DLD1 (cell line): ENCODE measurements around the gene DNAJA2.

Experiments used
- in situ Hi-C: cut with HindIII; loops from 2 replicates; pipeline ENCODE4 v1.10.0; 2017; ENCODE audit warnings: low sequenced_read_pairs

The DNAJA2 gene

GRCh38 chr16:46929378-46930332 lies 43.8 kb downstream of the DNAJA2 start:
- in situ Hi-C loops: no loop called here

- in situ Hi-C loops: no loop called here
Observed at GRCh38 chr16:46928811-46929210, 44.7 kb downstream of the DNAJA2 start.

DNA sequence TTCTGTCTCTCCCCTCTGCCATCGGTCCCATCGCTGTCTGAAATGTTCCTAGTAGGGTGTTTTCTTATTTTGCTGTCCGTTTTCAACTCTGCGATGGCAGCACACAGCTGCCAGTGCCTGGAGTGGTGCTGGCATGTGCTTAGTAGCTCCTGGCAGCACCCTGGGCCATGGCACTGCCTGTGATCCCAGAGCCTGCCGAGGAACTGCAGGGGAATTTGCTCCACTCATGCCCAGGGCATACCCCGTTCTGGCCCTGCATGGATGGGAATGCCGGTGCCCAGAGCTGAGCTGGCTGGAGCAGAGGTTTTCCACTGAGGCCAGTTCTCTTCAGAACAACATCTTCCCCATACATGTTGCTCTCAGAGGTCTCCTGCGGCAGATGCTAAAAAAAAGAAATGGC lies 46.2 kb downstream of the DNAJA2 start:
- in situ Hi-C loops: no loop called here

- in situ Hi-C loops: no loop called here
Observed at GRCh38 chr16:46926470-46927225, 46.8 kb downstream of the DNAJA2 start.

DNA sequence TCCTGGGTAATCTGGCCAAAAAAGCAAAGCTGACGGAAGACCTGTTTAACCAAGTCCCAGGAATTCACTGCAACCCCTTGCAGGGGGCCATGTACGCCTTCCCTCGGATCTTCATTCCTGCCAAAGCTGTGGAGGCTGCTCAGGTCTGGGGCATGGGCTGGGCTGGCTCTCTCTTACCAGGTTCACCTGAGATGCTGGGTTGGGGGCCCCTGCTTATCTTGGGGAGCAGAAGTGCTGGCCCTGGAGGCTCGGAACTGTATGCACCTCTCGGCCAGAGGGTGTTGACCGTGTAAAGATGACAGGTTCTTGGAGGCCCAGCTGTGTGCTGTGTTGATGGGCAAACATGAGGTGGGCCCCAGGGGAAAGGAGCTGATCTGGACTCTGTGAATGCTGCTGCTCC lies 49.1 kb downstream of the DNAJA2 start:
- in situ Hi-C loops: no loop called here

GRCh38 chr16:46923513-46924295 lies 49.8 kb downstream of the DNAJA2 start:
- in situ Hi-C loops: no loop called here

DNA sequence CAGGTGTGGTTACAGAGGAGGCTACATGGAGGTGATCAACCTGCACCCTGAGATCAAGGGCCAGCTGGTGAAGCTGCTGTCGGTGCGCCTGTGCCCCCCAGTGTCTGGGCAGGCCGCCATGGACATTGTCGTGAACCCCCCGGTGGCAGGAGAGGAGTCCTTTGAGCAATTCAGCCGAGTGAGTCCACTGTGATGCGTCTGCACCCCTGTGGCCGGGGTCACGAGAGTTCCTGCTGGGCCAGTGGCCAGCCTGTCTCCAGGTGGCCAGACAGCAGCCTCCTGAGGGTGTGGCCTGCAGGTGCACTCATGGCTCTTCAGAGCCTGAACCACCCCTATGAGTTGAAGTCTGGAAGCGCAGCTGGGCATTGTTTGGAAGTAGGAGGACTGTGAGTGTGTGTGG lies 51.2 kb downstream of the DNAJA2 start:
- in situ Hi-C loops: no loop called here

DNA sequence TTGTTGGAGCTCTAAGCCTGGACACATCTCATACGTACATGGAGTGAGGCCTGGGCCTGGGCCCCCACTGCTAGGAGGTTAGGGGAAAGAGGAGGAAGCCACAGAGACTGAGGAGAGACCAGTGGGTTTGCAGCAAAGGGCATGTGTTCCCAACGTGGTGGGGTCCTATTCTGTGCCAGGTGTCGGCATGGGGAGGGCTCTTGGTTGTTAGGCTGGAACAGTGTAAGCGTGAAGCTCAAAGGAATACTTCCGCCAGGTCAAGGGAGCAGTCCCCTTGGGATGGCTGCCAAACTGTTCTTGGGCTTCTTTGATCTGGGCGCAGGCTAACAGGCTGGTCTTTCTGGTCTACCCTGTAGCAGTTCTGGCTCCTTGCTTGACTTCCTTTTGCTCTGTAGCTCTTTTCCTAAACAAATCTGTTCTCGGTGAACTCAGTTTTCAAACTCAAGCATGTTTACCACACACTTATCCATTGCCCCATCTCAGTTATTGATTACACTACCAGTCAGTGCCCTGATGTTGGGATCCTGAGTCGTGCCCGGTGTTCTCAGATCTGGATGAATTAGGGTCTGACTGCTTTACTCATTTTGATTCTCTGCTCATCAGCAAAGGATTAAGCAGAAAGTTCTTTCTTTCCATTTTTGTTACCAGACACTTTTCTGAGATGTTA lies 52.9 kb downstream of the DNAJA2 start:
- in situ Hi-C loops: no loop called here

GRCh38 chr16:46918905-46919792 lies 54.3 kb downstream of the DNAJA2 start:
- in situ Hi-C loops: no loop called here

GRCh38 chr16:46918400-46918799 lies 55.1 kb downstream of the DNAJA2 start:
- in situ Hi-C loops: no loop called here

DNA sequence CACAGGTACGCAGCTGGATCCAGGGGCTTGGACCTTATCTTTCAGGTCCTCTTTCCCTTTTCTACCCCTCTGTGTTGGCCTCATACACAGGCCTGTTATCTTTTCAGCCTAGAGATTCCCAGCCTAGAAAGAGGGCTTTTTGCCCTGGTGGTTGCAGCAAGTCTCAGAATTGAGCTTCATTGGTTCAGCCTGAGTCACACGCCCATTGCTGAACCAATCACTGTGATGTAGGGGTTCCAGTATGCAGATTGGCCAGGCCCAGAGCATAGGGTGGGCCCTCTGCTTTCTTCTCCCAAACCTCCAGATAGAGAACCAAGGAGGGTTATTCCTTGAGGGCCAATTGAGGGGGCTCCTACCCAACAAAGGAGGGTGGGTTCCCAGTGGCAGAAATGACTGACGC lies 56.5 kb downstream of the DNAJA2 start:
- in situ Hi-C loops: no loop called here

DNA sequence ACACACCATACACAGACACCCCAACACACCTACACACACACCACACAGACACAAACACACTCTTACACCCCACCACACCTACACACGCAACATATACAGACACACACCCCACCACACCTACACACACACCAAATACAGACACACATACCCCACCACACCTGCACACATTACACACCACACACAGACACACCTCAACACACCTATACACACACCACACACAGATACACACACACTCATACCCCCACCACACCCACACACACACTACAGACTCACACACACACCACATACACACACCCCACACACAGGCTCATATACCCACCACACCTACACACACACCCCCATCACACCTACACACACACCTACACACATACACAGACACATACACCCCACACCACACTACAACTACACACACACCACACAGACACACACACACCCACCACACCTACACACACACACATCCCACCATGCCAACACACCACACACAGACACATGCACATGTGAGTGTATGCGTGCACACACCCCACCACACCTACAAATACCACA lies 57.9 kb downstream of the DNAJA2 start:
- in situ Hi-C loops: no loop called here

DNA sequence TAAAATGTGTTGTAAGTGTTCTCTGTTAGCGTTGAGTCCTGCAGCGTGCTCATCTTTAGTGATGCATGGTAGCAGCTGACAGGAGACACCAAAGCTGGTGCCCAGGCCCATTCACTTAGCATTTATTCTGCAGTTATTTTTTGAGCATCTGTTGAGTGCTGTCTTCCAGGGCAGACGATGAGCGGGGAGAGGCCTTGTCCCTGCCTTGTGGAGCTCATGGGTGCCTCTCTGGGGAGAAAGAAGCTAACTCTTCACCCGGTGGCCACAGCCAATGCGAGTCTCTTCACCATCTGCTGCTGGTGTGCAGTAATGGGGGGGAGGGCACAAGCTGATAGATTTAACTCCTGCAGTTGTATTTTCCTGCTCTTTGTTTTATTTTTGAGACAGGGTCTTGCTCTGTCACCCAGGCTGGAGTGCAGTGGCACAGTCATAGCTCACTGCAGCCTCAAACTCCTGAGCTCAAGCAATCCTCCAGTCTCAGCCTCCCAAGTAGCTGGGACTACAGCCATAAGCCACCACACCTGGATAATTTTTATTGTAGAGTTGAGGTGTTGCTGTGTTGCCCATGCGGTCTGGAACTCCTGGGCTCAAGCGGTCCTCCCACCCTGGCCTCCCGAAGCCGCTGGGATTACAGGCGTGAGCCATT lies 58.8 kb downstream of the DNAJA2 start:
- in situ Hi-C loops: no loop called here

- in situ Hi-C loops: no loop called here
Observed at GRCh38 chr16:46911650-46912049, 61.8 kb downstream of the DNAJA2 start.

DNA sequence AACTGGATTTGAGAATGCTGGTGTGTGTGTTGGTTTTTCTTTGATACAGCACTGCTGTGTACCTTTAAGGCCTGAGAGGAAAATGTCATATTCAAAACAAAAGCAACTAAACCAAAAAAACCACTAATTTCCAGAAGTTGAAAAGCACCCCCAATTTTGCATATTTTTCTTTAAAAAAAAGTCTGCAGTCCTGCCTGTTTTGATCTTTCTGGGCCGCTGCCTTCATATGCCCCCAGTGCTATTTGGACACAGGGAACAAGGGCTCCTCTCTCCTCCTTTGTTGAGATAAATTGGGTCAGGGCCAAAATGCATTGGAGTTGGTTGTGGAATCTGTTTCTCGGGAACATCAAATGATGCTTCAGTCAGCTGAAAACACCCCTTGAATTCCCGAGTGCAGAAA lies 62.4 kb downstream of the DNAJA2 start:
- in situ Hi-C loops: no loop called here

DNA sequence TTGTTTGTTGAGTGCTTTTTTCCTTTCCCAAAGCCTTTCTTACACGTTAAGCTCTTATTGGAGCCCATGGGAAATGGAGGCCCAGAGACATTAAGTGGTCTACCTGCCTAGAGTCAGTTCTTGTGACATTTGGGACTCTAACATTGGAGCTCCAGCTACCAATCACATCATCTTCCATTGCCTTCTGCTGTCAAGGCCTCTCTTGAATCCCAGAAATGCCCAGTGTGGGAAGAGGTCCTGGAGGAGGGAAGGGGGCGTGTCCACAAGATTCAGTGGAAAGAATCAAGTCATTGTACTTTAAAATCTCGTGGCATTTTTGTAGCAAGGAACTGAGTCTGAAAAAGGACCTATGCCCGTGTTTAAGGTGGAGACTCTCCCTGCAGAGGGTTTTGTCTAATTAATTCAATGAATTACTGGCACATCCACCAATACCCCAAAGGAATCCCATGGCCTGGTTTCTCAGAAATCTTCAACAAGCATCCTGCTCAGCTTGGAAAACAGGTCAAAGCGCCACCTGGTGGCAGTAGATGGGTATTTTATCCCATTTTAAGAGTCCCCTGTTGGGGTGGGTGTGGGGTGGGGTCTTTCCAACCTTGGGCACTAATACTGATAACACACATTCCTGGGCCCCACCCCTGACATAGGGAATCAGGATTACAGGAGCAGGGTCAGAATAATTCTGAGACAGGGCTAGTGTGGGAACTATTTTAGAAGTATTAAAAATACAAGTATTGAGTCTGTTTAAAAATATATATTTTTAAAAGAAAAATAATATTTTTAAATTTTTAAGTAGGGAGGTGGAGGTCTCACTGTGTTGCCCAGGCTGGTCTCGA lies 64.7 kb downstream of the DNAJA2 start:
- in situ Hi-C loops: no loop called here

DNA sequence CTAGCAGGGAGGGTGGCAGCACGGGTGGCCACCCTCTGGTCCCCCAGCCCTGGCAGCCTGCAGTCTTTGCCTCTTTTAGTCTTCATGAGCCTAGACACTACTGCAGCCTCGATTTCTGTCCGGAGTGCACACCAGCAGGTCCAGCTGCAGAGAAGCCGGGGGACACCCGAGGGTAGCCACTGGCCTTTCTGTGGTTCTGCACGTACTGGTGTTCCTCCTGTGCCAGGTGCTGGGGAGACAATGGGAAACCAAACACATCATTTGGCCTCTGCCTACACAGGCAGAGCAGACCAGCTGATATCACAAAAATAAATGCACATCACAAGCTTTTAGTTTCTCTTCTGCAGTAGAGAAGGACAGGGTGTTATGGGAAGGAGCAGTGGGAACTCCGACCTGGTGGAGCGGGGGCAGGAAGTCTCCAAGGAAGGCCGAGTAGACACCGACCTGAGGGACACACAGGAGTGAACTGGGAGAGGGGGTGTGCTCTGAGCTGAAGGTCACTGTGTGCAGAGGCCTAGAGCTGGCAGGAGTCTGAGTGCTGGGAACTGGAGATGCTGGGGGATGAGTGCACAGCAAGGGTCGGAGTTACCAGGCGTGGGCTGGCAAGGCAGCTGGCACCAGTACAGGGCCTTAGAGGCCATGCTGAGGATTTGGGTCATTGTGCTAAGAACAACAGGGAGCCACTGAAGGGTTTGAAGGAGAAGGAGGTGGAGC lies 66.3 kb downstream of the DNAJA2 start:
- in situ Hi-C loops: no loop called here
